OCI-LY7 (cell line): ENCODE results near the gene ADGRD1.

Source experiments
- EZH2phosphoT487 ChIP-seq: fragments of 200-600 bp; sonication (generic); IDR thresholded peaks from 2 replicates; pipeline ENCODE4 v1.6.1; 2018; ENCODE audit warnings: low read depth, borderline replicate concordance, mild to moderate bottlenecking, mixed run types, antibody characterized with exemption, low read length, moderate library complexity, mixed read lengths
- TF ChIP-seq, protein P1 (sequence below): fragments of 200-600 bp; sonication (generic); conservative IDR thresholded peaks from 2 replicates; pipeline ENCODE4 v1.5.1; 2014; ENCODE audit warnings: mild to moderate bottlenecking, antibody characterized with exemption, low read length, moderate library complexity, mixed read lengths

DNA sequence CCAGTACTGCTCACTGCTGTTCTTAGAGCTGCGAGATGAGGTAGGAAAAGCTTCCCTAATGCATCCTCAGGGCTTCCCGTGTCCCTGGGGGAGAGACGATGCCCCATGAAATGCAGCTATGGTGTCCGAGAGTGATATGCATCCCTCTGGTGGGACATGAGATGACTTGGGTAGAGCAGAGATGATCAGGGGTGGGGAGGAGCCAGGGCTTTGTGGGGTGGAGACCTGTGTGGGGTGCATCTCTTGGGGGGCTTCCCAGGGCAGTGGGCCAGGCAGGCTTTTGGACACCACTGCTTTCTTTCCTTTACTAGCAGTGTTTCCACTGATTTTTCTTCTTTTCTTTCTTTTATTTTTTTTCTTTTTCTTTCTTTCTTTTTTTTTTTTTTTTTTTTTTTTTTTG is 147.3 kb downstream of the ADGRD1 start:
- TF ChIP-seq EZH2phosphoT487: no peak
- TF ChIP-seq, protein P1, sequence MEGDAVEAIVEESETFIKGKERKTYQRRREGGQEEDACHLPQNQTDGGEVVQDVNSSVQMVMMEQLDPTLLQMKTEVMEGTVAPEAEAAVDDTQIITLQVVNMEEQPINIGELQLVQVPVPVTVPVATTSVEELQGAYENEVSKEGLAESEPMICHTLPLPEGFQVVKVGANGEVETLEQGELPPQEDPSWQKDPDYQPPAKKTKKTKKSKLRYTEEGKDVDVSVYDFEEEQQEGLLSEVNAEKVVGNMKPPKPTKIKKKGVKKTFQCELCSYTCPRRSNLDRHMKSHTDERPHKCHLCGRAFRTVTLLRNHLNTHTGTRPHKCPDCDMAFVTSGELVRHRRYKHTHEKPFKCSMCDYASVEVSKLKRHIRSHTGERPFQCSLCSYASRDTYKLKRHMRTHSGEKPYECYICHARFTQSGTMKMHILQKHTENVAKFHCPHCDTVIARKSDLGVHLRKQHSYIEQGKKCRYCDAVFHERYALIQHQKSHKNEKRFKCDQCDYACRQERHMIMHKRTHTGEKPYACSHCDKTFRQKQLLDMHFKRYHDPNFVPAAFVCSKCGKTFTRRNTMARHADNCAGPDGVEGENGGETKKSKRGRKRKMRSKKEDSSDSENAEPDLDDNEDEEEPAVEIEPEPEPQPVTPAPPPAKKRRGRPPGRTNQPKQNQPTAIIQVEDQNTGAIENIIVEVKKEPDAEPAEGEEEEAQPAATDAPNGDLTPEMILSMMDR: no peak
